H1 (cell line): ENCODE data around the gene PRKN. TPM values are rescaled to one million over a fixed set of nuclear protein-coding genes. Genes with fewer than 3 reads are reported as not detected.

Source experiments
- CTCF ChIA-PET: fragments of 300-600 bp; sonication (Branson Sonifier 250); formaldehyde crosslinking; loops from one replicate; lab custom pipeline; 2021; ENCODE audit not compliant: partially characterized antibody; lab: Charles Lee
- POLR2A ChIA-PET: fragments of 300-600 bp; sonication (Branson Sonifier 250); formaldehyde crosslinking; loops from one replicate; lab custom pipeline; 2021; ENCODE audit warnings: inconsistent platforms; ENCODE audit not compliant: partially characterized antibody; lab: Charles Lee
- DNase-seq, 2 experiments: peaks; one replicate each; pipeline versions ENCODE4 v3.0.0 to v3.0.0-alpha.2; 2010 to 2022; ENCODE audit warnings: low spot score in 2 of 2, low read depth in 1 of 2, mixed read lengths in 1 of 2
- FAIRE-seq: peaks from 2 replicates; lab custom pipeline; 2011; peaks lifted over from hg19 to GRCh38; lab: Jason Lieb, UNC
- H2AFZ ChIP-seq: 2 replicates; pipeline ENCODE4 v1.8.1; 2012; ENCODE audit warnings: low read length, inconsistent platforms
- H2AK5ac ChIP-seq: 2 replicates; pipeline ENCODE4 v1.6.1; 2013; ENCODE audit warnings: low read depth, low read length
- H2BK120ac ChIP-seq: replicated peaks from 2 replicates; pipeline ENCODE3; 2013; ENCODE audit warnings: low read depth, low read length, inconsistent platforms
- H2BK12ac ChIP-seq: 2 replicates; pipeline ENCODE4 v1.6.1; 2013; ENCODE audit warnings: low read depth, low read length
- H2BK15ac ChIP-seq: 2 replicates; pipeline ENCODE4 v1.6.1; 2013; ENCODE audit warnings: low read length
- H2BK20ac ChIP-seq: 2 replicates; pipeline ENCODE4 v1.6.1; 2013; ENCODE audit warnings: low read length
- H2BK5ac ChIP-seq: 2 replicates; pipeline ENCODE4 v1.6.1; 2013; ENCODE audit warnings: low read depth, low read length
- H3K14ac ChIP-seq: 2 replicates; pipeline ENCODE4 v1.6.1; 2013; ENCODE audit warnings: inconsistent platforms; ENCODE audit not compliant: insufficient read length
- H3K18ac ChIP-seq: 2 replicates; pipeline ENCODE4 v1.6.1; 2013; ENCODE audit warnings: low read length; ENCODE audit errors: extremely low read depth
- H3K23ac ChIP-seq: 2 replicates; pipeline ENCODE4 v1.6.1; 2013; ENCODE audit warnings: inconsistent platforms; ENCODE audit not compliant: insufficient read length
- H3K23me2 ChIP-seq: 2 replicates; pipeline ENCODE4 v1.6.1; 2013; ENCODE audit warnings: low read depth, low read length
- H3K27ac ChIP-seq: 2 replicates; pipeline ENCODE4 v1.6.1; 2011; ENCODE audit warnings: low read depth, low read length, inconsistent platforms
- H3K27me3 ChIP-seq, 4 experiments: replicated peaks in 1 of 4; 1 replicate in 1 of 4; 2 replicates in 3 of 4; pipeline versions ENCODE4 v1.6.1 to v1.8.1; 2011 to 2013; ENCODE audit warnings: low read length in 3 of 4, mild to moderate bottlenecking in 3 of 4, inconsistent platforms in 2 of 4, mixed read lengths in 2 of 4, moderate library complexity in 1 of 4; ENCODE audit not compliant: control insufficient read depth in 3 of 4, insufficient read depth in 3 of 4; ENCODE audit errors: extremely low read depth in 1 of 4
- H3K36me3 ChIP-seq, 4 experiments: 2 replicates each; pipeline versions ENCODE4 v1.6.1 to v1.8.1; 2011 to 2013; ENCODE audit warnings: mild to moderate bottlenecking in 4 of 4, low read length in 3 of 4, moderate library complexity in 2 of 4, control low read depth in 1 of 4, inconsistent platforms in 1 of 4; ENCODE audit not compliant: insufficient read depth in 4 of 4, control insufficient read depth in 2 of 4
- H3K4ac ChIP-seq: replicated peaks from 2 replicates; pipeline ENCODE3; 2013; ENCODE audit warnings: low read length, low read depth, mixed read lengths, inconsistent platforms; ENCODE audit not compliant: insufficient read length
- H3K4me1 ChIP-seq, 4 experiments: replicated peaks in 1 of 4; 1 replicate in 1 of 4; 2 replicates in 3 of 4; pipeline versions ENCODE4 v1.6.1 to v1.8.1; 2011 to 2013; ENCODE audit warnings: low read length in 3 of 4, inconsistent platforms in 2 of 4, mixed read lengths in 1 of 4; ENCODE audit not compliant: insufficient read depth in 4 of 4, control insufficient read depth in 3 of 4
- H3K4me2 ChIP-seq, 2 experiments: 2 replicates each; pipeline versions ENCODE4 v1.6.1 to v1.8.1; 2011 to 2013; ENCODE audit warnings: low read depth in 2 of 2, low read length in 2 of 2, control low read depth in 1 of 2, inconsistent platforms in 1 of 2, mild to moderate bottlenecking in 1 of 2; ENCODE audit not compliant: insufficient read depth in 1 of 2
- H3K4me3 ChIP-seq, 4 experiments: fragments of 200-600, 300-600 bp in 1 of 4; sonication (generic), shearing (Covaris generic), sonication (Bioruptor Twin) in 1 of 4; 2 replicates each; pipeline versions ENCODE4 v1.5.1 to v1.8.1; 2011 to 2016; ENCODE audit warnings: low read length in 4 of 4, low read depth in 3 of 4, control low read depth in 2 of 4, inconsistent platforms in 2 of 4, mild to moderate bottlenecking in 2 of 4, mixed read lengths in 1 of 4, moderate library complexity in 1 of 4; ENCODE audit not compliant: insufficient read depth in 2 of 4; ENCODE audit errors: extremely low read depth in 1 of 4
- H3K56ac ChIP-seq: replicated peaks from 2 replicates; pipeline ENCODE3; 2013; ENCODE audit warnings: low read depth, mild to moderate bottlenecking, mixed read lengths, low read length, inconsistent platforms; ENCODE audit not compliant: insufficient read length
- H3K79me1 ChIP-seq: 2 replicates; pipeline ENCODE4 v1.6.1; 2013; ENCODE audit warnings: low read depth, low read length, control low read depth
- H3K79me2 ChIP-seq, 2 experiments: 2 replicates each; pipeline versions ENCODE4 v1.6.1 to v1.8.1; 2012 to 2013; ENCODE audit warnings: low read length in 2 of 2, mild to moderate bottlenecking in 2 of 2, inconsistent platforms in 1 of 2; ENCODE audit not compliant: insufficient read depth in 2 of 2, control insufficient read depth in 1 of 2
- H3K9ac ChIP-seq, 4 experiments: replicated peaks in 1 of 4; 1 replicate in 1 of 4; 2 replicates in 3 of 4; pipeline versions ENCODE4 v1.6.1 to v1.8.1; 2011 to 2013; ENCODE audit warnings: low read depth in 3 of 4, low read length in 3 of 4, control low read depth in 2 of 4, mild to moderate bottlenecking in 2 of 4, moderate library complexity in 2 of 4, inconsistent platforms in 1 of 4; ENCODE audit errors: extremely low read depth in 1 of 4
- H3K9me3 ChIP-seq, 2 experiments: 2 replicates each; pipeline versions ENCODE4 v1.6.1 to v1.8.1; 2012 to 2013; ENCODE audit warnings: mild to moderate bottlenecking in 2 of 2, moderate library complexity in 2 of 2, control low read depth in 1 of 2, inconsistent platforms in 1 of 2, low read depth in 1 of 2, low read length in 1 of 2, mixed read lengths in 1 of 2; ENCODE audit not compliant: insufficient read depth in 2 of 2
- H4K20me1 ChIP-seq, 2 experiments: replicated peaks in 1 of 2; 2 replicates each; pipeline versions ENCODE3 to v1.8.1; 2011 to 2013; ENCODE audit warnings: inconsistent platforms in 2 of 2, low read length in 2 of 2, mild to moderate bottlenecking in 1 of 2; ENCODE audit not compliant: insufficient read depth in 2 of 2, control insufficient read depth in 1 of 2
- H4K5ac ChIP-seq: 2 replicates; pipeline ENCODE4 v1.6.1; 2013; ENCODE audit warnings: low read length, low read depth, mixed read lengths, inconsistent platforms; ENCODE audit not compliant: insufficient read length
- H4K8ac ChIP-seq: 2 replicates; pipeline ENCODE4 v1.8.0; 2013; ENCODE audit warnings: mild to moderate bottlenecking, moderate library complexity, low read length, inconsistent platforms; ENCODE audit not compliant: insufficient read depth; ENCODE audit errors: extremely low read depth
- H4K91ac ChIP-seq: replicated peaks from 2 replicates; pipeline ENCODE3; 2013; ENCODE audit warnings: low read length, mixed read lengths, inconsistent platforms; ENCODE audit not compliant: insufficient read length
- NRF1 ChIP-seq: IDR thresholded peaks from 2 replicates; pipeline ENCODE4 v1.6.1; 2011; ENCODE audit warnings: mild to moderate bottlenecking, low read depth, low read length, improper control_type of control experiment
- TBP ChIP-seq: IDR thresholded peaks from 2 replicates; pipeline ENCODE4 v1.6.1; 2011; ENCODE audit warnings: low read depth, low read length, improper control_type of control experiment
- WGBS, 2 experiments: shearing (Covaris generic) in 1 of 2; methylation state at CpG; one replicate each; pipeline versions ENCODE4 v1.1.6 to v1.1.7; 2013 to 2015; ENCODE audit warnings: low lambda C conversion rate in 2 of 2, mixed read lengths in 2 of 2, inconsistent platforms in 1 of 2, low coverage in 1 of 2, missing lambda C conversion rate in 1 of 2; ENCODE audit not compliant: insufficient replicate concordance in 2 of 2, insufficient coverage in 1 of 2, insufficient read length in 1 of 2; ENCODE audit errors: extremely low coverage in 1 of 2, missing lambda C conversion rate in 1 of 2; 5-methylcytosine and 5-hydroxymethylcytosine counted together
- polyA plus RNA-seq, 7 experiments: library from polyadenylated mRNA; depleted of rRNA in 3 of 7; stranded (reverse) in 5 of 7; unstranded in 2 of 7; fragments of >200 nt in 5 of 7; fragments of 200-250 nt in 2 of 7; gene quantifications; 1 replicate in 5 of 7; 2 replicates in 1 of 7; 4 replicates in 1 of 7; pipeline versions ENCODE4 v1.2.1 to v1.2.3, GENCODE V29; 2011 to 2013; ENCODE audit warnings: missing spikeins in 2 of 7, mixed read lengths in 2 of 7
- total RNA-seq: library from RNA; stranded (reverse); fragmentation: NEBNext Ultra II Directional; extraction: Animal tissue kit (Norgen Biotek cat#: 25700); gene quantifications from 2 replicates; pipeline ENCODE4 v1.2.1, GENCODE V29; 2021

PRKN gene
- total and polyA plus RNA-seq, 2 of the 8 experiments (the other 6 are each of a cell fraction or from before 2014, with no cell fraction given), result 0.13 to 0.29 TPM

- H3K4me3 ChIP-seq, result no peak overlapping the region
- no peaks in the 10 kb centered on the region for H3K9me3 ChIP-seq
- H2BK120ac ChIP-seq, result no peak overlapping the region
- no peak overlapping the region for H2BK15ac ChIP-seq
- H3K79me1 ChIP-seq, result no peaks in the 10 kb centered on the region
- H4K91ac ChIP-seq, result no peak overlapping the region
- TF ChIP-seq TBP (peak; percentile 60; the same call in 1 of the 2 replicates), NRF1 (no peak)
- H3K4ac ChIP-seq, result no peak overlapping the region
- no peaks in the 10 kb centered on the region for H3K23me2 ChIP-seq
- POLR2A ChIA-PET, result no interaction called here
- H3K18ac ChIP-seq, result no peak overlapping the region
- H2AFZ ChIP-seq, result no peak overlapping the region
- H2BK20ac ChIP-seq, result no peak overlapping the region
- H3K23ac ChIP-seq, result no peak overlapping the region
- H2BK12ac ChIP-seq, result no peak overlapping the region
- peaks cover 0 to 4% (median 0%) of the 10 kb centered on the region in 4 experiments; a peak in 1 of 7 replicates for H3K27me3 ChIP-seq
- no peak for DNase-seq
- no peak overlapping the region for H3K56ac ChIP-seq
- no peak overlapping the region for H3K14ac ChIP-seq
- H3K27ac ChIP-seq, result no peak overlapping the region
- FAIRE-seq, result no peak
- no peak overlapping the region for H2BK5ac ChIP-seq
- no peak overlapping the region for H3K9ac ChIP-seq
- 90% methylated on average over 12 of the region's 12 CpGs; no CpG with 5 or more reads in 1 of the 2 experiments for WGBS, 2 experiments
- H4K20me1 ChIP-seq, result no peaks in the 10 kb centered on the region
- H2AK5ac ChIP-seq, result no peak overlapping the region
- H3K4me2 ChIP-seq, result no peak overlapping the region
- no peak overlapping the region for H4K8ac ChIP-seq
- peaks cover under 1 to 8% (median 3%) of the 10 kb centered on the region in 4 experiments; a peak in 5 of 7 replicates for H3K4me1 ChIP-seq
- H4K5ac ChIP-seq, result no peak overlapping the region
- CTCF ChIA-PET, result interaction anchor here (0.6 to 3.7 kb wide), 8 partner anchors 11 to 394 kb away, joined by 3 to 28 read pairs (median 4); no protein-coding TSS in a partner anchor
- H3K79me2 ChIP-seq, result no peaks in the 10 kb centered on the region
- no peaks in the 10 kb centered on the region for H3K36me3 ChIP-seq
Observed at GRCh38 chr6:161439093-161439492, 1288.5 kb downstream of the PRKN start.
